ENCODE data around the gene PIP4P1.
"Not testable (repeated sequence)": the region's sequence is repeated elsewhere in the genome, so short reads cannot be mapped to it uniquely, and the experiment has no call there.

Gene PIP4P1

GRCh38 chr14:20472536-20473169, 11.4 kb upstream of the PIP4P1 start:
- peak; percentile 72 for DNase-seq

- DNase-seq: no peak
These were observed 9.3 kb upstream of the PIP4P1 start for GRCh38 chr14:20470603-20470901.

- DNase-seq: peak; percentile 78
These were observed 8.8 kb upstream of the PIP4P1 start for GRCh38 chr14:20469890-20470602.

GRCh38 chr14:20469242-20469889, 8.1 kb upstream of the PIP4P1 start, which contains the start of gene PNP:
TSS of gene PNP (plus strand) at chr14:20469406. CDS start at chr14:20469525, 119 bp downstream.
- DNase-seq: peak; percentile 95

GRCh38 chr14:20468764-20469241, 7.6 kb upstream of the PIP4P1 start:
- no peak for DNase-seq

- no peak for DNase-seq
These were observed 593 bp downstream of the PIP4P1 start for GRCh38 chr14:20460458-20461224.

- DNase-seq: no peak
These were observed 3.0 kb downstream of the PIP4P1 start for GRCh38 chr14:20458031-20458789.

GRCh38 chr14:20456971-20457370, 4.3 kb downstream of the PIP4P1 start:
- DNase-seq: no peak

GRCh38 chr14:20455355-20456300, 5.6 kb downstream of the PIP4P1 start:
- DNase-seq: peak; percentile 96

- DNase-seq: peak; percentile 99
These were observed 6.5 kb downstream of the PIP4P1 start, which contains the start of the genes APEX1 and OSGEP for GRCh38 chr14:20454516-20455354. TSS of gene APEX1 (plus strand) at chr14:20455226. CDS start at chr14:20455646, 420 bp downstream. TSS of gene OSGEP (minus strand) at chr14:20454812. CDS start at chr14:20454683, 129 bp downstream.

- not testable (repeated sequence) for DNase-seq
These were observed 8.4 kb downstream of the PIP4P1 start for GRCh38 chr14:20452831-20453230.

GRCh38 chr14:20446889-20447288, 14.3 kb downstream of the PIP4P1 start:
- no peak for DNase-seq

- DNase-seq: not testable (repeated sequence)
These were observed 17.6 kb downstream of the PIP4P1 start for GRCh38 chr14:20443650-20444049.

GRCh38 chr14:20441461-20441860, 19.8 kb downstream of the PIP4P1 start:
- DNase-seq: no peak

GRCh38 chr14:20440882-20441281, 20.4 kb downstream of the PIP4P1 start:
- DNase-seq: no peak

GRCh38 chr14:20440465-20440864, 20.8 kb downstream of the PIP4P1 start:
- DNase-seq: no peak

- no peak for DNase-seq
These were observed 22.6 kb downstream of the PIP4P1 start for GRCh38 chr14:20438664-20439063.

- DNase-seq: no peak
These were observed 24.9 kb downstream of the PIP4P1 start for GRCh38 chr14:20436363-20436755.

GRCh38 chr14:20435582-20436362, 25.5 kb downstream of the PIP4P1 start, which contains the start of gene KLHL33:
TSS of gene KLHL33 (minus strand) at chr14:20436166. CDS start at chr14:20435811, 355 bp downstream.
- no peak for DNase-seq
